HFFc6 (cell line): ENCODE data around the gene SLC39A11. TPM values are rescaled to one million over a fixed set of nuclear protein-coding genes. Genes with fewer than 3 reads are reported as not detected.

Source experiments
- DNase-seq: peaks from one replicate; pipeline ENCODE4 v3.0.0-alpha.2; 2018
- H3K27ac Mint-ChIP-seq: 2 replicates; pipeline ENCODE4 v1.8.0; 2020; ENCODE audit warnings: mild to moderate bottlenecking, mixed read lengths
- H3K27me3 Mint-ChIP-seq: 2 replicates; pipeline ENCODE4 v1.8.0; 2021; ENCODE audit warnings: mild to moderate bottlenecking, moderate library complexity, mixed read lengths; ENCODE audit not compliant: insufficient read depth
- H3K36me3 Mint-ChIP-seq: 2 replicates; pipeline ENCODE4 v1.8.0; 2021; ENCODE audit warnings: low read depth, mixed read lengths
- H3K4me1 Mint-ChIP-seq: 2 replicates; pipeline ENCODE4 v1.8.0; 2020; ENCODE audit warnings: low read depth, mixed read lengths
- H3K4me3 Mint-ChIP-seq: 2 replicates; pipeline ENCODE4 v1.8.0; 2020; ENCODE audit warnings: mild to moderate bottlenecking, moderate library complexity, mixed read lengths
- H3K9me3 Mint-ChIP-seq: 2 replicates; pipeline ENCODE4 v1.8.0; 2020; ENCODE audit warnings: mild to moderate bottlenecking, mixed read lengths
- CTCF ChIP-seq: fragments of 200-600 bp; sonication (generic); IDR thresholded peaks from 2 replicates; pipeline ENCODE4 v1.5.0; 2021; ENCODE audit warnings: antibody characterized with exemption, mild to moderate bottlenecking
- total RNA-seq, 6 experiments: library from RNA; stranded (reverse); fragmentation: NEBNext Ultra II Directional; extraction: Animal tissue kit (Norgen Biotek cat#: 25700); gene quantifications; 2 replicates in 1 of 6; 3 replicates in 5 of 6; pipeline ENCODE4 v1.2.3, GENCODE V29; 2021

SLC39A11 gene
- total RNA-seq, 6 experiments from 2014 or later: 29.7 to 40.6 (median 34.9) TPM

- H3K9me3 Mint-ChIP-seq: no peaks in the 10 kb centered on the region
- H3K4me1 Mint-ChIP-seq: peaks cover 50% of the 10 kb centered on the region
- H3K27me3 Mint-ChIP-seq: no peaks in the 10 kb centered on the region
- peak; percentile 77 for DNase-seq
- H3K27ac Mint-ChIP-seq: no peak overlapping the region
- no peaks in the 10 kb centered on the region for H3K36me3 Mint-ChIP-seq
- H3K4me3 Mint-ChIP-seq: no peak overlapping the region
- peak; percentile 98 for TF ChIP-seq CTCF
Observed at GRCh38 chr17:72985882-72986720, 106.4 kb downstream of the SLC39A11 start.

- no peaks in the 10 kb centered on the region for H3K27me3 Mint-ChIP-seq
- peak overlapping the region; percentile 42 for H3K4me3 Mint-ChIP-seq
- no peak for TF ChIP-seq CTCF
- DNase-seq: no peak
- H3K27ac Mint-ChIP-seq: peak overlapping the region; percentile 53
- peaks cover 50% of the 10 kb centered on the region for H3K4me1 Mint-ChIP-seq
- H3K9me3 Mint-ChIP-seq: no peaks in the 10 kb centered on the region
- no peaks in the 10 kb centered on the region; the same call in 1 of the 2 replicates for H3K36me3 Mint-ChIP-seq
Observed at GRCh38 chr17:72984926-72985325, 107.6 kb downstream of the SLC39A11 start.

- Mint-ChIP-seq H3K27me3 (no peaks in the 10 kb centered on the region), H3K27ac (peak overlapping the region; percentile 53), H3K9me3 (no peaks in the 10 kb centered on the region), H3K4me3 (peak overlapping the region; percentile 42), H3K36me3 (no peaks in the 10 kb centered on the region; the same call in 1 of the 2 replicates), H3K4me1 (peaks cover 50% of the 10 kb centered on the region)
- TF ChIP-seq CTCF: no peak
- DNase-seq: peak; percentile 81
Observed at GRCh38 chr17:72984145-72984925, 108.2 kb downstream of the SLC39A11 start.

- H3K9me3 Mint-ChIP-seq: no peaks in the 10 kb centered on the region
- no peak overlapping the region for H3K27ac Mint-ChIP-seq
- no peak overlapping the region for H3K4me3 Mint-ChIP-seq
- DNase-seq: no peak
- peaks cover 67% of the 10 kb centered on the region for H3K4me1 Mint-ChIP-seq
- no peak for TF ChIP-seq CTCF
- no peaks in the 10 kb centered on the region for H3K27me3 Mint-ChIP-seq
- no peaks in the 10 kb centered on the region; the same call in 1 of the 2 replicates for H3K36me3 Mint-ChIP-seq
Observed at GRCh38 chr17:72982680-72983079, 109.8 kb downstream of the SLC39A11 start.

GRCh38 chr17:72978593-72979218 lies 113.8 kb downstream of the SLC39A11 start:
- Mint-ChIP-seq H3K36me3 (no peaks in the 10 kb centered on the region; the same call in 1 of the 2 replicates), H3K27ac (peak overlapping the region; percentile 97), H3K27me3 (peaks cover 2% of the 10 kb centered on the region; the same call in 1 of the 2 replicates), H3K9me3 (no peaks in the 10 kb centered on the region), H3K4me1 (peaks cover 56% of the 10 kb centered on the region), H3K4me3 (no peak overlapping the region)
- DNase-seq: no peak
- TF ChIP-seq CTCF: no peak
